GM12891 (cell line): Measurements from ENCODE around the gene ECHS1. TPM values are rescaled to one million over a fixed set of nuclear protein-coding genes. Genes with fewer than 3 reads are reported as not detected.

Experiments
- DNase-seq: peaks from one replicate; pipeline ENCODE4 v3.0.0; 2011; ENCODE audit warnings: low spot score; ENCODE audit not compliant: insufficient read length
- FAIRE-seq: peaks from 2 replicates; lab custom pipeline; 2011; peaks lifted over from hg19 to GRCh38; lab: Jason Lieb, UNC
- PAX5 ChIP-seq: IDR thresholded peaks from 2 replicates; pipeline ENCODE4 v1.6.1; 2011; ENCODE audit warnings: low read length, moderate library complexity, mild to moderate bottlenecking; ENCODE audit not compliant: insufficient read depth, severe bottlenecking
- POLR2A ChIP-seq: IDR thresholded peaks from 2 replicates; pipeline ENCODE4 v1.6.1; 2011; ENCODE audit warnings: low read depth, low read length, control low read depth
- POLR2AphosphoS5 ChIP-seq: IDR thresholded peaks from 2 replicates; pipeline ENCODE4 v1.6.1; 2011; ENCODE audit warnings: low read depth, low read length, control low read depth
- POU2F2 ChIP-seq: IDR thresholded peaks from 2 replicates; pipeline ENCODE4 v1.6.1; 2011; ENCODE audit warnings: low read depth, mild to moderate bottlenecking, control low read depth, low read length, moderate library complexity
- SPI1 ChIP-seq: IDR thresholded peaks from 2 replicates; pipeline ENCODE4 v1.6.1; 2011; ENCODE audit warnings: low read depth, low read length, control low read depth
- TAF1 ChIP-seq: IDR thresholded peaks from 2 replicates; pipeline ENCODE4 v1.6.1; 2011; ENCODE audit warnings: low read depth, low read length, control low read depth
- polyA plus RNA-seq: library from polyadenylated mRNA; unstranded; fragments of >200 nt; gene quantifications from one replicate; pipeline ENCODE4 v1.2.1, GENCODE V29; 2012; ENCODE audit warnings: low read depth, missing spikeins, inconsistent platforms; ENCODE audit not compliant: missing spikeins

The ECHS1 gene
- 71.8 TPM for polyA plus RNA-seq

DNA sequence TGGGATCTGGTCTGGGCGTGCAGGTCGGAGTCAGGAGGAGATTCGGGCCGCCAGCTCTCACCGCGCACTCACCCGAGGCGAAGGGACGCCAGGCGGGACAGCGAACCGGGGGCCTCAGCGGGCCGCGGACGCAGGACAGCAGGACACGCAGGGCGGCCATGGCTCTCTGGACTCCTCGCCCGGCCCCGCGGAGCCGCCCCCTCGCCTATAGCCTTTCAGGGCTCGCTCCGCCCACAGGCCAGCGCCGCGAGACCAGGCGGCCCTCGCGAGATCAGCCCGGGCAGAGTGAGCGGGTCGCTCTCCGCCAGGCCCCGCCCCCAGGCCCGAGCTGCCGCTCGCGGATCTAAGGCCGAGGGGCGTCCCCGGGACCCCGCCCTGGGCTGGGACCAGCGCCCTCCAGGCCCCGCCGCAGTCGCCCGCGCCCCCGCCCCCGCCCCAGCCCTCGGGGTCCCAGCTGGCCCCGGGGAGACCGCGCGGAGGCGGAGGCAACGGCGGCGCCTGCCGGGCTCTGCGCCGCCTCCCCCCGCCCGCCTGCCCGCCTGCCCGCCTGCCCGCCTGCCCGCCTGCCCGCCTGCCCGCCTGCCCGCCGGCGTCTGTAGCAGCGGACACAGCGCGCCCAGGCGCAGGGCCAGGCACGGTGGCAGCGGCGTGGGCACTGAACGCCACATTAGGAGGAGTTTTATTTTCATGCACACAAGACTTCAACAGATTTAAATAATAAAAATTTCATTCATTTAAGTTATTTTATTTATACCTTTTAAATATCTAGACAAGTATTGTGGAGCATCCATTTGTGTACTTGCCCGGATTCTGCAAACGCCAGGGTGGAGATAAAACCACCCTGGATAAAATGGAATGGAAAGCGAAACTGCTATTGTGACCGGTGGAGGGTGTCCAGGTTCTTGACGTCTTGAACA lies at the start of gene ECHS1:
ECHS1 (minus strand) TSS at position 181 of the 917 bp plus-strand sequence; CDS start at position 160, 21 bp downstream.
- DNase-seq (peak; percentile 100), FAIRE-seq (peak; percentile 99)
- TF ChIP-seq SPI1 (no peak), TAF1 (peak; percentile 61; the same call in 1 of the 2 replicates), POLR2A (peak; percentile 83), POU2F2 (peak; percentile 31; the same call in 1 of the 2 replicates), POLR2AphosphoS5 (peak; percentile 82), PAX5 (no peak)

- DNase-seq (no peak), FAIRE-seq (no peak)
- TF ChIP-seq POLR2A (no peak), POU2F2 (no peak), POLR2AphosphoS5 (no peak), SPI1 (no peak), PAX5 (no peak), TAF1 (no peak)
Measured at GRCh38 chr10:133422223-133422806, 49.2 kb upstream of the ECHS1 start.

GRCh38 chr10:133421336-133422222 lies 48.4 kb upstream of the ECHS1 start:
- no peak; the same call in 1 of the 2 replicates for TF ChIP-seq POLR2A
- no peak for TF ChIP-seq TAF1
- TF ChIP-seq POU2F2 = no peak
- no peak for TF ChIP-seq PAX5
- TF ChIP-seq SPI1 = no peak
- no peak for TF ChIP-seq POLR2AphosphoS5
- no peak for DNase-seq

DNA sequence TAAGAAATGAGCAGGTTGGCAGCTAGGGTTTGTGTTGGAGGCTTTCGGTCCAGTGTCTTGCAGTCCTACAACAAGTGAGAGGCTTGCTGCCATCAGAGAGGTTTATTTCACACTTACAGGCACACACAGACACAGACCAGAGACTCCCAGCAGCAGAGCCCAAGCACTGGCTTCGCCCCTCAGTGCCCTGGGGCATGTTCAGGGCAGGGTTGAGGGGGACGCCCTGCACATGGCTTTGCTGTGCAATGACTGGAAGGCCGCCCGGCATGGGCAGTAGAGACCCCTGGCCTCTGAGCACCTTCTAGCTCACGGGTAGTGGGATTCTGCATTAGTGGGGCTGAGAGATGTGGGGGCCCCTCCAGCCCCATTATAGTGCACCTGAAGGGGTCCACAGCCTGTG lies 47.4 kb upstream of the ECHS1 start:
- FAIRE-seq (no peak), DNase-seq (no peak)
- TF ChIP-seq POU2F2 = no peak
- TF ChIP-seq PAX5 = no peak
- no peak for TF ChIP-seq POLR2A
- no peak for TF ChIP-seq SPI1
- TF ChIP-seq TAF1 = no peak
- TF ChIP-seq POLR2AphosphoS5 = no peak

More at GRCh38 chr10:133421336-133422222, 48.4 kb upstream of the ECHS1 start:
- no peak for FAIRE-seq

GRCh38 chr10:133420028-133420427 lies 46.9 kb upstream of the ECHS1 start:
- DNase-seq (no peak), FAIRE-seq (no peak)
- TF ChIP-seq POU2F2 = no peak
- TF ChIP-seq POLR2AphosphoS5 = no peak
- TF ChIP-seq TAF1 = no peak

GRCh38 chr10:133419211-133419950 lies 46.2 kb upstream of the ECHS1 start:
- DNase-seq (no peak), FAIRE-seq (no peak)
- no peak for TF ChIP-seq TAF1
- no peak for TF ChIP-seq POU2F2
- no peak for TF ChIP-seq PAX5
- TF ChIP-seq SPI1 = no peak
- TF ChIP-seq POLR2AphosphoS5 = no peak; the same call in 1 of the 2 replicates
- TF ChIP-seq POLR2A = no peak

- no peak for FAIRE-seq
Measured at GRCh38 chr10:133418289-133418993, 45.3 kb upstream of the ECHS1 start.

More at GRCh38 chr10:133418289-133418993, 45.3 kb upstream of the ECHS1 start:
- TF ChIP-seq SPI1 (no peak), POLR2AphosphoS5 (no peak), PAX5 (no peak), TAF1 (no peak), POU2F2 (no peak), POLR2A (no peak)
- no peak for DNase-seq
